Neuronal stem cell (in vitro differentiated cells): ENCODE measurements around the gene RPS3.
A peak's percentile ranks its signal among the peaks of the same experiment; 100 is the strongest.

Source experiments
- DNase-seq: peaks from one replicate; pipeline ENCODE4 v3.0.0-alpha.2; 2013; ENCODE audit warnings: low spot score
- H2AFZ ChIP-seq: one replicate; pipeline ENCODE4 v1.6.1; 2013; ENCODE audit warnings: mild to moderate bottlenecking, low read length, inconsistent platforms
- H2AK5ac ChIP-seq: 2 replicates; pipeline ENCODE4 v1.6.1; 2013; ENCODE audit warnings: low read depth, mild to moderate bottlenecking, inconsistent platforms, low read length, moderate library complexity, mixed read lengths
- H2BK120ac ChIP-seq: 2 replicates; pipeline ENCODE4 v1.6.1; 2013; ENCODE audit warnings: low read depth, mild to moderate bottlenecking, inconsistent platforms, low read length, moderate library complexity, mixed read lengths
- H2BK12ac ChIP-seq: one replicate; pipeline ENCODE4 v1.6.1; 2013; ENCODE audit warnings: low read length, inconsistent platforms
- H2BK15ac ChIP-seq: 2 replicates; pipeline ENCODE4 v1.6.1; 2013; ENCODE audit warnings: mild to moderate bottlenecking, low read length, inconsistent platforms, mixed read lengths
- H2BK5ac ChIP-seq: one replicate; pipeline ENCODE4 v1.6.1; 2013; ENCODE audit warnings: inconsistent platforms, mild to moderate bottlenecking, low read length, moderate library complexity
- H3K14ac ChIP-seq: one replicate; pipeline ENCODE4 v1.6.1; 2013; ENCODE audit warnings: low read length, inconsistent platforms
- H3K18ac ChIP-seq: 2 replicates; pipeline ENCODE4 v1.6.1; 2013; ENCODE audit warnings: low read length, inconsistent platforms
- H3K23ac ChIP-seq: 2 replicates; pipeline ENCODE4 v1.6.1; 2013; ENCODE audit warnings: low read depth, mild to moderate bottlenecking, mixed read lengths, low read length, inconsistent platforms; ENCODE audit not compliant: poor library complexity
- H3K27ac ChIP-seq: replicated peaks from 3 replicates; pipeline ENCODE4 v1.5.1; 2013; ENCODE audit warnings: low read length, inconsistent platforms
- H3K27me3 ChIP-seq, 3 experiments: 2 replicates each; pipeline ENCODE4 v1.6.1; 2013; ENCODE audit warnings: low read length in 3 of 3, mild to moderate bottlenecking in 2 of 3, inconsistent platforms in 1 of 3, low read depth in 1 of 3, mixed read lengths in 1 of 3, moderate library complexity in 1 of 3; ENCODE audit not compliant: control insufficient read depth in 3 of 3, insufficient read depth in 3 of 3
- H3K36me3 ChIP-seq, 2 donors: replicated peaks in 1 of 2; 2 replicates each; pipeline ENCODE4 v1.6.1; 2013; ENCODE audit warnings: low read length in 2 of 2; ENCODE audit not compliant: control insufficient read depth in 2 of 2, insufficient read depth in 2 of 2
- H3K4ac ChIP-seq: 2 replicates; pipeline ENCODE4 v1.6.1; 2013; ENCODE audit warnings: inconsistent platforms, mild to moderate bottlenecking, low read length, moderate library complexity
- H3K4me1 ChIP-seq, 2 donors: 1 replicate in 1 of 2; 2 replicates in 1 of 2; pipeline ENCODE4 v1.6.1; 2013; ENCODE audit warnings: low read length in 2 of 2, low read depth in 1 of 2; ENCODE audit not compliant: control insufficient read depth in 2 of 2, insufficient read depth in 1 of 2
- H3K4me2 ChIP-seq: one replicate; pipeline ENCODE4 v1.6.1; 2013; ENCODE audit warnings: mild to moderate bottlenecking, low read length, inconsistent platforms; ENCODE audit not compliant: insufficient read depth, poor library complexity, severe bottlenecking
- H3K4me3 ChIP-seq, 2 donors: 2 replicates each; pipeline ENCODE4 v1.5.1; 2013; ENCODE audit warnings: low read length in 2 of 2, mild to moderate bottlenecking in 2 of 2, inconsistent platforms in 1 of 2, moderate library complexity in 1 of 2
- H3K79me1 ChIP-seq: one replicate; pipeline ENCODE4 v1.6.1; 2013; ENCODE audit warnings: low read depth, mild to moderate bottlenecking, inconsistent platforms, low read length, moderate library complexity
- H3K9ac ChIP-seq: one replicate; pipeline ENCODE4 v1.6.1; 2013; ENCODE audit warnings: mild to moderate bottlenecking, low read depth, low read length, inconsistent platforms; ENCODE audit not compliant: poor library complexity
- H3K9me3 ChIP-seq, 2 donors: replicated peaks in 1 of 2; 2 replicates each; pipeline versions ENCODE3 to v1.6.1; 2013; ENCODE audit warnings: low read length in 2 of 2, mild to moderate bottlenecking in 2 of 2, inconsistent platforms in 1 of 2, low read depth in 1 of 2, mixed read lengths in 1 of 2, moderate library complexity in 1 of 2; ENCODE audit not compliant: control insufficient read depth in 2 of 2, insufficient read depth in 1 of 2
- H4K8ac ChIP-seq: one replicate; pipeline ENCODE4 v1.6.1; 2013; ENCODE audit warnings: low read depth, mild to moderate bottlenecking, inconsistent platforms, low read length, moderate library complexity
- H4K91ac ChIP-seq: one replicate; pipeline ENCODE4 v1.6.1; 2013; ENCODE audit warnings: low read length, low read depth, mild to moderate bottlenecking, inconsistent platforms; ENCODE audit not compliant: poor library complexity
- WGBS, 2 donors: extraction: QIAGEN DNeasy Blood & Tissue Kit; methylation state at CpG; one replicate each; pipeline ENCODE4 v1.1.7; 2013; ENCODE audit warnings: missing lambda C conversion rate in 2 of 2, mixed read lengths in 1 of 2; ENCODE audit not compliant: insufficient read length in 2 of 2, insufficient replicate concordance in 1 of 2; ENCODE audit errors: extremely low coverage in 2 of 2; 5-methylcytosine and 5-hydroxymethylcytosine counted together

RPS3 gene

GRCh38 chr11:75384438-75385080, 14.8 kb upstream of the RPS3 start:
- no CpG with 5 or more reads among the region's 24 CpGs for WGBS, 2 donors
- Histone ChIP-seq H3K9me3 (no peaks in the 10 kb centered on the region), H3K36me3 (no peaks in the 10 kb centered on the region), H2AFZ (peak overlapping the region; percentile 67), H2BK120ac (no peak overlapping the region), H4K91ac (no peak overlapping the region), H3K14ac (no peak overlapping the region), H3K9ac (no peak overlapping the region), H3K4ac (no peak overlapping the region), H3K4me2 (no peak overlapping the region), H3K27me3 (no peaks in the 10 kb centered on the region), H4K8ac (no peak overlapping the region), H3K4me1 (peaks cover 2 to 4% of the 10 kb centered on the region in 2 donors), H3K27ac (no peak overlapping the region), H3K79me1 (no peaks in the 10 kb centered on the region), H2BK5ac (no peak overlapping the region), H3K4me3 (no peak overlapping the region), H2BK12ac (no peak overlapping the region), H2BK15ac (no peak overlapping the region), H3K18ac (no peak overlapping the region), H2AK5ac (no peak overlapping the region), H3K23ac (no peak overlapping the region)
- DNase-seq = peak; percentile 71

- Histone ChIP-seq H2BK5ac (no peak overlapping the region), H3K4ac (no peak overlapping the region), H3K23ac (no peak overlapping the region), H3K27ac (no peak overlapping the region), H2BK12ac (no peak overlapping the region), H3K14ac (no peak overlapping the region), H3K4me2 (no peak overlapping the region), H2BK120ac (no peak overlapping the region), H3K9ac (no peak overlapping the region), H2BK15ac (no peak overlapping the region), H3K36me3 (no peaks in the 10 kb centered on the region), H4K8ac (no peak overlapping the region), H2AK5ac (no peak overlapping the region), H3K18ac (no peak overlapping the region), H3K79me1 (no peaks in the 10 kb centered on the region), H3K9me3 (no peaks in the 10 kb centered on the region), H4K91ac (no peak overlapping the region), H3K4me1 (peaks cover 2 to 4% of the 10 kb centered on the region in 2 donors), H3K27me3 (peaks cover 0 to 7% (median 0%) of the 10 kb centered on the region in 3 experiments), H2AFZ (no peak overlapping the region), H3K4me3 (no peak overlapping the region)
- no peak for DNase-seq
- WGBS, 2 donors = no CpG with 5 or more reads among the region's 3 CpGs
Observed at GRCh38 chr11:75386942-75387630, 12.2 kb upstream of the RPS3 start.

- Histone ChIP-seq H4K8ac (no peak overlapping the region), H2AFZ (no peak overlapping the region), H3K4me2 (no peak overlapping the region), H3K23ac (no peak overlapping the region), H2BK120ac (no peak overlapping the region), H3K36me3 (no peaks in the 10 kb centered on the region), H2AK5ac (no peak overlapping the region), H3K79me1 (no peaks in the 10 kb centered on the region), H3K4me3 (no peak overlapping the region), H3K27ac (no peak overlapping the region), H2BK15ac (peak overlapping the region; percentile 75), H3K4ac (no peak overlapping the region), H2BK12ac (no peak overlapping the region), H4K91ac (no peak overlapping the region), H3K14ac (no peak overlapping the region), H3K9ac (no peak overlapping the region), H3K9me3 (no peaks in the 10 kb centered on the region), H3K27me3 (peaks cover 0 to 7% (median 0%) of the 10 kb centered on the region in 3 experiments), H3K4me1 (peaks cover 2 to 4% of the 10 kb centered on the region in 2 donors), H3K18ac (no peak overlapping the region), H2BK5ac (no peak overlapping the region)
- DNase-seq = no peak
- no CpG with 5 or more reads among the region's 3 CpGs for WGBS, 2 donors
Observed at GRCh38 chr11:75387736-75388294, 11.5 kb upstream of the RPS3 start.
